GM12864 (cell line): ENCODE data around the gene FBXO21.

ENCODE experiments used
- DNase-seq: peaks from one replicate; pipeline ENCODE4 v3.0.0-alpha.2; 2011; ENCODE audit warnings: low read depth
- H3K4me3 ChIP-seq: 2 replicates; pipeline ENCODE4 v1.5.1; 2011; ENCODE audit warnings: mild to moderate bottlenecking, low read depth, low read length, control low read depth
- CTCF ChIP-seq: IDR thresholded peaks from 2 replicates; pipeline ENCODE4 v1.5.1; 2011; ENCODE audit warnings: low read depth, mild to moderate bottlenecking, moderate library complexity, low read length, control low read depth, inconsistent platforms; ENCODE audit errors: missing control alignments

FBXO21 gene

GRCh38 chr12:117213295-117213808 lies 23.1 kb upstream of the FBXO21 start:
- no peak overlapping the region for H3K4me3 ChIP-seq
- no peak for TF ChIP-seq CTCF
- no peak for DNase-seq

GRCh38 chr12:117212563-117213190 lies 22.4 kb upstream of the FBXO21 start:
- no peak overlapping the region for H3K4me3 ChIP-seq
- TF ChIP-seq CTCF = peak; percentile 87
- DNase-seq = no peak

GRCh38 chr12:117210266-117210918 lies 20.1 kb upstream of the FBXO21 start:
- DNase-seq = no peak
- TF ChIP-seq CTCF = no peak
- no peak overlapping the region for H3K4me3 ChIP-seq

GRCh38 chr12:117209626-117210025 lies 19.4 kb upstream of the FBXO21 start:
- TF ChIP-seq CTCF = no peak
- no peak for DNase-seq
- H3K4me3 ChIP-seq = no peak overlapping the region

GRCh38 chr12:117208811-117209455 lies 18.7 kb upstream of the FBXO21 start:
- TF ChIP-seq CTCF = no peak
- no peak for DNase-seq
- H3K4me3 ChIP-seq = no peak overlapping the region

- no peak for DNase-seq
- TF ChIP-seq CTCF = no peak
Measured at GRCh38 chr12:117208206-117208605, 17.9 kb upstream of the FBXO21 start.

GRCh38 chr12:117207675-117208074 lies 17.4 kb upstream of the FBXO21 start:
- H3K4me3 ChIP-seq = no peak overlapping the region
- TF ChIP-seq CTCF = no peak
- no peak for DNase-seq

More at GRCh38 chr12:117208206-117208605, 17.9 kb upstream of the FBXO21 start:
- no peak overlapping the region for H3K4me3 ChIP-seq
